Stimulated activated CD4-positive, alpha-beta T cell treated with anti-CD3 and anti-CD28 coated beads, TNF-alpha, amount 100 ng/mL, for 1 hour (primary cell): Measurements from ENCODE around the gene MAG.

Experiments
- DNase-seq, 3 donors: peaks; one replicate each; pipeline ENCODE4 v3.0.0-alpha.2; 2020; ENCODE audit warnings: low read depth in 3 of 3, low spot score in 1 of 3

MAG gene

DNA sequence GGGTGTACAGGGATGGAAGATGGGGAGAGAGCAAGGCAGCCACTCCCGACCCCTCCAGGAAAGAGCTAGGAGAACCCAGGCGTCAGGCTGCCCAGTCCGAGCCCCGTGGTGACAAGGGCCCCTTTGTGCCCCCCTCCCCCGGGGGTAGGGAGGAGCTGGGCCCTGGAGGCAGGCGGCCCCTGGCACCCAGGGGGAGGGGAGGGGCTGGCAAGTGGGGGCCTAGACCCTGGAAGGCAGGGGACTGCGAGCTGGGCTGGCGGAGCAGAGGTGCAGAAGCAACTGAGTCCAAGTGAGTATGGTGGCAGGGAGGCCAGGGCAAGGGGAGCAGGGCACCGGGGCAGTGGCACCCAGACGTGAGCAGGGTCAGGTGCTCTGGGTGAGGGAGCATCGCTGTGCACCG, at the start of gene MAG:
Gene MAG (plus strand): TSS at position 246 of the 400 bp plus-strand sequence. CDS start 3,248 bp downstream, outside the sequence.
- no peak for DNase-seq

- no peak for DNase-seq
Measured at GRCh38 chr19:35246466-35247092, 45.4 kb upstream of the MAG start.

DNA sequence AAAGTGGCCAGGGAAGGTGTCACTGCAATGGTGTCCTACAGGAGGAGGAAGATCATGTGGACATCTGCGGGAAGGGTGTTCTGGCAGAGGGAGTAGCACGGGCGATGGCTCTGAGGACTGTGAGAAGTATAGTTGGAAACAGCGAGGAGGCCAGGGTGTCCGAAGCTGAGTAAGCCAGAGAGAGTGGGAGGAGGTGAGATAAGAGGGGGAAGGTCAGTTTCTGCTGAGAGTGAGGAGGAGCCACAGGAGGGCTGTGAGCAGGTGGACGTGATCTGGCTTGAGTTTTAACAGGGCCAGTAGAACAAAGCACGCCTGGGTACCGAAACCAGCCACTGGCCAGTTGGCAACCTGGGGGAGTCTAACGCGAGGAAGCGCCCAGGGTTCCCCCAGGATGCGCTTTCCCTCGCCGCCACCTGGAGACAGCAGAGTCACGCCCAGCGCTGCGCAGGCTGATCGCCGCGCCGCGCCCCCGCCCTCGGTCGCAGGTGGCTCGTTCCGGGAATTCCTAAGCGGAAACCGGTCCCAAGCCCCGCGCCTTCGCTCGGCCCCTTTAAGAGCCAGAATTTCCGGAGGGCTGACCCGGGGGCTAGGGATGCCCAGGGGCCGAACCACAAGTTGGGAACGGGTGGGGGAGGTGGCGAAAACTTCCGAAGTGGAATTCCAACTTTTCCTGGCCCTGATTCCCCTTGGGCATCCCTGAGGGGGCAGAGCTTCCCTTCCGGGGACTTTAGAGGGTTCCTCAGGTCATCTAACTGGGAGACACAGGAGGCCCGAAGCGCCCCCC, 44.2 kb upstream of the MAG start:
- peak in 1 of 3 donors; percentile 27 for DNase-seq

DNA sequence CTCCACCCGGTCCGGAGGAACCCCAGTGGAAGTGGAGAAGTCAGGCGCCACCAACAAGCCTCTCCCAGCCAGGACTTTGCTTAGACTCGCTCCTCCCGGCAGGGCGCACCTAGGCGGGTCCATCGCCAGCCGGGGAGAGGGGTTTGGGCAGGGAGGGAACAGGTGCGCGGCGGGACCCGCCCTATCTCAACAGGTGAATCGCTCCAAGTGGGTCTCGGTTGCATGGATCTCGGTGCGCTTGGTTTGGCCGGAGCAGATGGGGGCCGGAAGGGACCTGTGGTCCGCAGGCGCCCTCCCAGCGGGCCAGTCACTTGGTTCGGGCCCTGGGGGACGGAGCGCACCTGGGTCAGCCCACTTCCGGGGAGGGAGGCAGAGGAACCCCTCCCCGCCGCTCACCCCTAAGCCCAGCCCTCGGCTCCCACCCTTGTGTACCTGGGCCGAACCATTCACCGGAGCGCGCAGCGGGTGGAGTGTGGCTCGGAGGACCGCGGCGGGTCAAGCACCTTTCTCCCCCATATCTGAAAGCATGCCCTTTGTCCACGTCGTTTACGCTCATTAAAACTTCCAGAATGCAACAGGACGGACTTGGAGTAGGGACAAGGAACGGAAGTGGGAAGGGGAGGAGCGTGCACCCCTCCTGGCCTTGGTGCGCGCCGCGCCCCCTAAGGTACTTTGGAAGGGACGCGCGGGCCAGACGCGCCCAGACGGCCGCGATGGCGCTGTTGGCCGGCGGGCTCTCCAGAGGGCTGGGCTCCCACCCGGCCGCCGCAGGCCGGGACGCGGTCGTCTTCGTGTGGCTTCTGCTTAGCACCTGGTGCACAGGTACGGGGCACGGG, 43.4 kb upstream of the MAG start, which contains the start of gene LSR:
Gene LSR (plus strand): TSS at position 693 of the 836 bp plus-strand sequence. CDS start 21 bp downstream, at position 714.
- peak in 2 of 3 donors; percentile 49 to 53 for DNase-seq

DNA sequence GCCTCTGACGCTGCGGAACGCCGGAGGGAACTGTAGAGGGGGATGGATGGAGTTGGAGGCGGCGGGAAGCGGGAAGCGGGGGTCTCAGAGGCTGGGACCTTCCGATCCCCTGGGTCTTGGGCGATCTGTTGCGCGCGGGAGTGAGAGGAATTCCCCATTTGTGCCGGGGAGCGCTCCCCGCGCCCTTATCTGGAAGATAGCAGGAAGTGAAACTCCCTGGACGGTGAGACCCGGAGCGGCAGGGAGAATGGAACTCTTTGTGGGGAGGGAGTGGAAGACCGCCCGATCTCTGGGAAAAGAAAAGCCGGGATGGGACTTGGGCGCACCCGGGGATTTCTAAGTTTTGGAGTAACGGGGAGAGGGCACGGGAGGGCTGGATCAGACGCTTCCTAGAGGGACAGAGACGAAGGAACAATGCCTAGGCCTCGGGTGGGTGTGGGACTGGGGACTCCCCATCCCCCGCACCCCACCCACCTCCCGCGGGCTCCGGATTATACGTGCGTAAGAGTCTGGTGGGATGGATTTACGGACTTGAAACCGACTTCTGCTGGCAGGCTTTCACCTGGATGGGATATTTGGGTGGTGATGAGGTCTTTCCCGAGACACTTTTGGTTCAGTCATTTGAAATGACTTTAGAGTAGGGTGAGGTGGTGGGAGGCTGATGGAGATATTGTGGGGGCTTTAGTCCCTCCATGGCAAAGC, 42.7 kb upstream of the MAG start:
- no peak for DNase-seq

GRCh38 chr19:35249848-35250711, 41.9 kb upstream of the MAG start:
- no peak for DNase-seq

- no peak for DNase-seq
Measured at GRCh38 chr19:35251456-35251855, 40.5 kb upstream of the MAG start.

DNA sequence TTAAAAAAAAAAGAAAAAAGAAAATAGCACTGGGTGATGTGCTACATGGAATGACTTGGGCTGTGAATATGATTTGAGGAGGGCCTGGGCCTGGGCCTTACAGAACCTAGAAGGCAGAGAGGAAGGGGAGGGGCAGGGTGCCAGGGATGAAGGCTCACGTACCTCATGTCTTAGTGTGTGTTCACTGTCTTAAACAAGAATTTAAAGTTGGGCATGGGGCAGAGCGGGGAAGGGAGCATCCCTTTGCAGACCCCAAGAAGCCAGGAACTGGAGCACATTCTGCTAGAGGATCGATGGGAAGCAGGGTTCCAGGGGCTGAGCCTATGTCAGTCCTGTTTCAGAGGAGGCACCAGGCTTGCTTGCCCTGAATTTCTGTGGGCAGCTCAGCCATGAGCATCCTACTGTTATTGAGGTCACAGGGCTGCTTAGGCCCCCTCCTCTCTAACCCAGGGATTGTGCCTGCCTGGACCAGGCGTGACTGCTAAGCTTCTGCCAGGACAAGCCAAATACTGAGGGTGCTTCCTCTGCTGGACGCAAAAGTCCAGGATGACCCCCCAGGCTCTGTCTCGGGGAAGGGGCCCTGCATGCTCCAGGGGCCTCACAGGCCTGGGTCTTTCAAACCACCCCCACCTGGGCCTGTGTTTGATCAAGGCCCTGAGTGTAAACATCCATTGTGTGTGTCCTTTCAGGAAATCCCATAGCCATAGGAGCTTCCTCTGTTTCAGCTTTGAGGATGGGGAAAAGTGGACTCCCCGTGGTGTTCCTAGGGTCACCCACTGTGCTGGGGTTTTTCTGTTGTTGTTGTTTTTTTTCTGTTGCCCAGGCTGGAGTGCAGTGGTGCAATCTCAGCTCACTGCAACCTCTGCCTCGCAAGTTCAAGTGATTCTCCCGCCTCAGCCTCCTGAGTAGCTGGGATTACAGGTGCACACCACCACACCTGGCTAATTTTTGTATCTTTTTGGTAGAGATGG, 38.4 kb upstream of the MAG start:
- DNase-seq: no peak

DNA sequence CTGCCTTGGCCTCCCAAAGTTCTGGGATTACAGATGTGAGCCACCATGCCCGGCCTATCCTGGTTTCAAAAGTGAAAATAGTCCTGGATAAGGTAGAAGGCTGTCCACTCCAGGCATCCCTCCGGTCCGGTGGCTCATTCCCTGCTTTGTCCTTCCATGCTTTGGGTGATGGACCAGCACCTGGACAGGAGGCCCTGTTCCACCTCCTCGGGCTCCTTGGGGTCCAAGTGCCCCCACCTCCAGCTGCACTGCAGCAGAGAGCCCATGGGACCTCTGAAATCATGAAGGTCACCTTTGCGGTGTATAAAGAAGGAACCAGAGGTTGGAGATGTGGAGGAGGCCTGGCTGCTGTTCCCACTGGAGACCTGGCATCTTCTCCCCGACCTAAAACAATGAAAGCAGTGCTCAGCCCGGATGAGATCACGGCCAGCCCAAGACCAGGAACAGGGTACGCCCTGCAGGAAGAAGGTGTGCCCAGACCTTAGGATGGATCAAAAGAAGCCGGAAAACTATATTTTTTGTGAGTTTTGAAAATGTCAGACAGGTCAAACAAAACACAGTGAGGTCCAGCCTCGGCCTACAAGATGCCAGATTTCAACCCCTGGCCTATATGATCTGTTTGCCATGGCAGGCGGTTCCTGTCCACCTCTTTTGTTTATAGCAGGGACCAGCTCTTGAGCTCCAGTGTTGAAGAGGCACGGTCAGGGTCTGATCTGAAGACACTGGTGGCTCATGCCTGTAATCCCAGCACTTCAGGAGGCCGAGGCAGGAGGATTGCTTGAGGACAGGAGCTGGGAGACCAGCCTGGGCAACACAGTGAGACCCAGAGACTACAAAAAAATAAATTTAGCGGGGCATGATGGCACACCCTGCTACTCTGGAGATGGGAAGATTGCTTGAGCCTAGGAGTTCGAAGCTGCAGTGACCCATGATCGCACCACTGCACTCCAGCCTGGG, 37.3 kb upstream of the MAG start:
- DNase-seq: no peak

DNA sequence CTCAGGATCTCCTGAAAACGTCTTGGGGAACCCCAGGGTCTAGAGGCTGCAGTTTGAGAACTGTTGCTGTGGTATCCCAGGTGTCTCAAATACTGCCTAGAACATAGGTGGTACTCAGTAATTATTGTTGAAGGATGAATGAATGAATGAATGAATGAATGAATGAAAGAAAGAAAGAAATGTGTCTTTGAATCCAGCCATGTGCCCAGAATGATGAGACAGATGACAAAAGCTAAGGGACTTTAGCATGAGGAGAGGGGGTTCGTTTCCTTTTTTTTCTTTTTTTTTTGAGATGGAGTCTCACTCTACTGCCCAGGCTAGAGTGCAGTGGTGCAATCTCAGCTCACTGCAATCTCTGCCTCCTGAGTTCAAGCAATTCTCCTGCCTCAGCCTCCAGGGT, 35.4 kb upstream of the MAG start:
- DNase-seq: no peak

- DNase-seq: no peak
Measured at GRCh38 chr19:35257113-35257461, 34.9 kb upstream of the MAG start.

GRCh38 chr19:35260694-35261304, 31.2 kb upstream of the MAG start:
- DNase-seq: no peak

DNA sequence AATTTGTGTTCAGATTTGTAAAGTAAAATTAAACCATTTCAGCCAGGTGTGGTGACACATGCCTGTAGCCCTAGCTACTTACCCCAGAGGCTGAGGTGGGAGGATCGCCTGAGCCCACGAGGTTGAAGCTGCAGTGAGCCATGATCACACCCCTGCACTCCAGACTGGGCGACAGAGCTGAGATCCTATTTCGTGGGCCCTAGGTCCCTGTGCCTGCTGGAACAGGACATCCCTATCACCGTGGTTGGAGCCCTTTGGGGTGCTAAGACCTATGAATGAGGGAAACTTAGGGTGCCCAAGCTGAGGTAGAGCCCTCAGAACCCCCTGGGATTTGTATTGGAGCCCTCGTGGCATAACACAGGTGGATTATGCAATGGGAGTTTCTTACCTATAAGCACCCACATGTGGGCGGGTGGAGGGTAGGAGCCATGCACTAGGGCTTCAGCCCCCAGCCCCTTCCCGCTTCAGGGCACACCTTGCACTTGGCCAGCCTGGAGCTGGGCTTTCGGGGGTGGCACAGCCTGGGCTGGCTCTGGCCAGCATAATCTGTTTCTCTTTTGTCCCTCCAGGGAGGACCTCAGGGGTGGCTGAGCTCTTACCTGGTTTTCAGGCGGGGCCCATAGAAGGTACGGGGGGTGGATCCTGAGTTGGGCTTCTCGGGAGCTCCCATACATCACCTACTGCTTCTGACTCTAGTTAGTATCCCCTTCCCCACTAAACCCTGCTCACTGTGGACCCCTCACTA, 30.4 kb upstream of the MAG start:
- no peak for DNase-seq

DNA sequence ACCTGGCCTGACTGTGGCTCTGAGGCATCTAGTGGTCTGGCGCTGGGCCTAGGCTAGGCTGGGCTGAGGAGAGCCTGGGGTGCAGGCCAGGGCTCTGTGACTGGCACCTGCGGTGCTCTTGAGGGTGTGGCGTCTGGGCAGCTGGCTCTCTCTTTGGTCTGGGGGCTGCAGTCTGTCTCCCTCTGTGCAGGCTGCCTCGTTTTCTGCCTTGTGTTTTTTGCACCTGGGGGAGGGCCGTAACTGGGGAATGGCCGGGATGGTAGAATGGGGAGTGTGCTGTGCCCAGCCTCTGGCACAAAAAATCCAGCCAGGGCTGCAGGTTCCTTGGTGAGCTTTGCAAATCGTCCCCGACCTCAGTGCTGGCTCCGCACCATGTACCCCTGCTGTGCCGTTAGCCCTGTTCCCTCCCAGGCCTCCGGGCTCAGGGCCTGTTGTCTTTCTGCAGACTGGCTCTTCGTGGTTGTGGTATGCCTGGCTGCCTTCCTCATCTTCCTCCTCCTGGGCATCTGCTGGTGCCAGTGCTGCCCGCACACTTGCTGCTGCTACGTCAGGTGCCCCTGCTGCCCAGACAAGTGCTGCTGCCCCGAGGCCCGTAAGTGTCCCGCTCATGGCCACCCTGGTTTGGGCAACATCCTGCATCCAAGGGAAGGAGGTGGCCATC, 29.7 kb upstream of the MAG start:
- no peak for DNase-seq

DNA sequence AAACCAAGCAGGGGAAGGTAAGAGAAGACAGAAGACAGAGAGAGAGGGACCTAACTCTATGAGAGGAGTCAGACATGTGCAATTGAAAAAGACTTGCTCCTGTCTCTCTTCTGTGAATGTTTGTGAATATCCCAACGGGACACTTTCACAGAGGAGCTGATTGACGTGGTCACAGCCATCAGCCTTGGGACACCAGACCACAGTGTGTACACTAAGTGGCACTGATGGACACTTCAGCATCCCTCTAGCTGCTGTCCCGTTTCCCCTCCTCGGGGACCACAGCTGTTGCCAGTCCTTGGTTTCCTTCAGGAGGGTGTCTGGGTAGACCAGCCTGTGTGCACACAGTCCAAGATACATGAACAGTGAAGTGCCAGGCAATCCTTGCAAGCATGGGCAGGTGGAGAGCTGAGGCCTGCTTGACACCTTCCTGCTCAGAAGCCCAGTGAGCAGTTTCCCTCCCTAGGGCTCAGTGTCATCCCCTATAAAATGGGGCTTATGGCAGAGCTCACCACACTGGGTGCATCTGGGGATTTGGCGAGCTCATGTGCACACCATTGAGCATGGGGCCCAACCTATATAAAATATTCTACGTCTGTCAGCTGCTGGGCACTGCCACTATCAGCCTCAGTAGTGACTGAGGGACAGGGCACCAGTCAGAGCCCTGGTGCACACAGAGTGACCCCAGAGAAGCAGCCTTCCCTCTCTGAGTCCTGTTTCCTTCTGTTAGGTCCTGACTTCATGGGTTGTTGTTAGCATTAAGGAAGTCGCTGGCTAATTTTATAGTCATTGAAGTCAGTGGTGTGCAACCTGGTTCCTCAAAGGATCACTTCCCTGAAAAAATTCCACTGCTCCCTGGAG, 27.5 kb upstream of the MAG start:
- DNase-seq: no peak
